HL-60 (cell line): ENCODE data around the gene STRIT1.

Experiments used
- DNase-seq, 2 experiments: peaks; one replicate each; pipeline ENCODE4 v3.0.0-alpha.2; 2010 to 2020; ENCODE audit warnings: low read depth in 1 of 2, low spot score in 1 of 2
- H3K27ac ChIP-seq: fragments of 250-450 bp; sonication (Bioruptor Pico); replicated peaks from 2 replicates; pipeline ENCODE4 v1.5.1; 2020; ENCODE audit warnings: mild to moderate bottlenecking, moderate library complexity
- H3K27me3 ChIP-seq: fragments of 250-450 bp; sonication (Bioruptor Pico); 2 replicates; pipeline ENCODE4 v1.5.1; 2021; ENCODE audit warnings: mild to moderate bottlenecking, moderate library complexity; ENCODE audit not compliant: insufficient read depth, poor library complexity, severe bottlenecking
- H3K4me3 ChIP-seq: replicated peaks from 2 replicates; pipeline ENCODE4 v1.5.1; 2011; ENCODE audit warnings: mild to moderate bottlenecking, control low read depth, low read length; ENCODE audit not compliant: insufficient read depth
- CTCF ChIP-seq: IDR thresholded peaks from one replicate; pipeline ENCODE4 v1.5.1; 2011; ENCODE audit warnings: low read length, control low read depth, inconsistent platforms; ENCODE audit not compliant: insufficient read depth
- GABPA ChIP-seq: IDR thresholded peaks from 2 replicates; pipeline ENCODE4 v1.6.1; 2012; ENCODE audit warnings: low read depth
- POLR2AphosphoS5 ChIP-seq: IDR thresholded peaks from 2 replicates; pipeline ENCODE4 v1.6.1; 2012; ENCODE audit warnings: low read depth
- REST ChIP-seq: IDR thresholded peaks from 2 replicates; pipeline ENCODE4 v1.6.1; 2012; ENCODE audit warnings: low read depth; ENCODE audit not compliant: insufficient replicate concordance
- SPI1 ChIP-seq: IDR thresholded peaks from 2 replicates; pipeline ENCODE4 v1.6.1; 2012; ENCODE audit warnings: low read depth, mild to moderate bottlenecking, borderline replicate concordance

Gene STRIT1

GRCh38 chr3:155308831-155309230, 15.3 kb upstream of the STRIT1 start:
- TF ChIP-seq SPI1: no peak
- Histone ChIP-seq H3K4me3 (no peak overlapping the region), H3K27ac (no peak overlapping the region), H3K27me3 (no peaks in the 10 kb centered on the region)
- no peak for DNase-seq

- TF ChIP-seq REST (no peak), POLR2AphosphoS5 (no peak), CTCF (no peak), GABPA (no peak), SPI1 (no peak)
- Histone ChIP-seq H3K27ac (no peak overlapping the region), H3K27me3 (no peaks in the 10 kb centered on the region), H3K4me3 (no peak overlapping the region)
- DNase-seq: no peak
Observed at GRCh38 chr3:155307183-155307582, 13.7 kb upstream of the STRIT1 start.

GRCh38 chr3:155304394-155304793, 10.9 kb upstream of the STRIT1 start:
- no peak for DNase-seq
- TF ChIP-seq POLR2AphosphoS5 (no peak), CTCF (no peak), REST (no peak), GABPA (no peak), SPI1 (no peak)
- H3K27ac ChIP-seq: no peak overlapping the region
- H3K27me3 ChIP-seq: no peaks in the 10 kb centered on the region
- H3K4me3 ChIP-seq: no peak overlapping the region

GRCh38 chr3:155303540-155304097, 10.1 kb upstream of the STRIT1 start:
- TF ChIP-seq GABPA (no peak), POLR2AphosphoS5 (no peak), REST (no peak), CTCF (no peak), SPI1 (no peak)
- Histone ChIP-seq H3K27ac (no peak overlapping the region), H3K27me3 (no peaks in the 10 kb centered on the region), H3K4me3 (no peak overlapping the region)
- DNase-seq: no peak
